WTC11 (cell line): ENCODE data around the gene TMEM144. TPM values are rescaled to one million over a fixed set of nuclear protein-coding genes. Genes with fewer than 3 reads are reported as not detected.

Experiments used
- ATAC-seq: fragments of 200-7000 bp; cut with Tn5 transposase; 2 replicates; pipeline ENCODE4 v1.10.0; 2021; ENCODE audit warnings: mild to moderate bottlenecking, moderate library complexity
- CTCF ChIA-PET: fragments of 300-600 bp; sonication (Branson Sonifier 250); formaldehyde crosslinking; loops from one replicate; lab custom pipeline; 2021; ENCODE audit warnings: antibody characterized with exemption; lab: Charles Lee
- POLR2A ChIA-PET: fragments of 350-600 bp; sonication (Branson Sonifier 250); formaldehyde crosslinking; loops from one replicate; lab custom pipeline; 2021; ENCODE audit warnings: antibody characterized with exemption; lab: Charles Lee
- DNase-seq: peaks from one replicate; pipeline ENCODE4 v3.0.0; 2021; ENCODE audit warnings: low spot score
- H3K27ac Mint-ChIP-seq: 2 replicates; pipeline ENCODE4 v1.8.0; 2021; ENCODE audit warnings: mixed read lengths
- H3K27me3 Mint-ChIP-seq: 2 replicates; pipeline ENCODE4 v1.8.0; 2021; ENCODE audit warnings: low read depth, mild to moderate bottlenecking, moderate library complexity, mixed read lengths
- H3K36me3 Mint-ChIP-seq: 2 replicates; pipeline ENCODE4 v1.8.0; 2021; ENCODE audit warnings: mixed read lengths
- H3K4me1 Mint-ChIP-seq: 2 replicates; pipeline ENCODE4 v1.8.0; 2022; ENCODE audit warnings: mixed read lengths
- H3K4me3 Mint-ChIP-seq: 2 replicates; pipeline ENCODE4 v1.8.0; 2021; ENCODE audit warnings: mild to moderate bottlenecking, moderate library complexity, mixed read lengths
- H3K9me3 Mint-ChIP-seq: 2 replicates; pipeline ENCODE4 v1.8.0; 2021; ENCODE audit warnings: mixed read lengths
- ATF6 ChIP-seq: sonication (generic); formaldehyde crosslinking; IDR thresholded peaks from 2 replicates; pipeline ENCODE4 v1.8.1; 2023; ENCODE audit warnings: mild to moderate bottlenecking, missing genetic modification reagents
- CREB1 ChIP-seq: sonication (generic); formaldehyde crosslinking; IDR thresholded peaks from 2 replicates; pipeline ENCODE4 v1.8.0; 2023; ENCODE audit warnings: mild to moderate bottlenecking, missing genetic modification reagents
- EMX1 ChIP-seq: fragments of 250-450 bp; sonication (Bioruptor Pico); IDR thresholded peaks from 2 replicates; pipeline ENCODE4 v1.8.0; 2021; ENCODE audit warnings: mild to moderate bottlenecking
- ETV6 ChIP-seq: sonication (generic); formaldehyde crosslinking; IDR thresholded peaks from 2 replicates; pipeline ENCODE4 v1.8.1; 2022; ENCODE audit warnings: mild to moderate bottlenecking, missing genetic modification reagents
- GABPB1 ChIP-seq: sonication (generic); formaldehyde crosslinking; IDR thresholded peaks from 2 replicates; pipeline ENCODE4 v1.8.1; 2023; ENCODE audit warnings: mild to moderate bottlenecking, missing genetic modification reagents
- IRF2 ChIP-seq: sonication (generic); formaldehyde crosslinking; IDR thresholded peaks from 2 replicates; pipeline ENCODE4 v1.8.0; 2022; ENCODE audit warnings: low read depth, missing genetic modification reagents, borderline replicate concordance
- NFATC4 ChIP-seq: fragments of 250-450 bp; sonication (Bioruptor Pico); IDR thresholded peaks from 2 replicates; pipeline ENCODE4 v1.9.0; 2021; ENCODE audit warnings: mild to moderate bottlenecking
- NFYB ChIP-seq: sonication (generic); formaldehyde crosslinking; conservative IDR thresholded peaks from 2 replicates; pipeline ENCODE4 v1.8.0; 2022; ENCODE audit warnings: low read depth, missing genetic modification reagents
- NR1H2 ChIP-seq: sonication (generic); formaldehyde crosslinking; IDR thresholded peaks from 2 replicates; pipeline ENCODE4 v1.9.0; 2021; ENCODE audit warnings: mild to moderate bottlenecking, moderate library complexity, missing genetic modification reagents
- NR3C1 ChIP-seq: sonication (generic); formaldehyde crosslinking; conservative IDR thresholded peaks from 2 replicates; pipeline ENCODE4 v1.8.1; 2023; ENCODE audit warnings: low read depth, mild to moderate bottlenecking, missing genetic modification reagents
- ZBTB21 ChIP-seq: sonication (generic); formaldehyde crosslinking; IDR thresholded peaks from 2 replicates; pipeline ENCODE4 v1.8.1; 2023; ENCODE audit warnings: mild to moderate bottlenecking, missing genetic modification reagents, borderline replicate concordance
- ZNF138 ChIP-seq: sonication (generic); formaldehyde crosslinking; conservative IDR thresholded peaks from 2 replicates; pipeline ENCODE4 v1.8.1; 2022; ENCODE audit warnings: mild to moderate bottlenecking, moderate library complexity, missing genetic modification reagents
- ZNF219 ChIP-seq: sonication (generic); formaldehyde crosslinking; IDR thresholded peaks from 2 replicates; pipeline ENCODE4 v1.8.0; 2023; ENCODE audit warnings: missing genetic modification reagents, mild to moderate bottlenecking, borderline replicate concordance
- ZNF532 ChIP-seq: fragments of 250-450 bp; sonication (Bioruptor Pico); IDR thresholded peaks from 2 replicates; pipeline ENCODE4 v1.9.0; 2021; ENCODE audit warnings: mild to moderate bottlenecking, borderline replicate concordance
- total RNA-seq: library from RNA; stranded (reverse); gene quantifications from 3 replicates; pipeline ENCODE4 v1.2.3, GENCODE V29; 2021
- TF ChIP-seq, protein P1 (sequence below): fragments of 250-450 bp; sonication (Bioruptor Pico); IDR thresholded peaks from 2 replicates; pipeline ENCODE4 v1.9.0; 2021; ENCODE audit warnings: mild to moderate bottlenecking
- TF ChIP-seq, protein P2 (sequence below): sonication (generic); formaldehyde crosslinking; IDR thresholded peaks from 2 replicates; pipeline ENCODE4 v1.8.0; 2023; ENCODE audit warnings: missing genetic modification reagents, mild to moderate bottlenecking, borderline replicate concordance

The TMEM144 gene
- total RNA-seq, 1 experiment from 2014 or later = 3.8 TPM

DNA sequence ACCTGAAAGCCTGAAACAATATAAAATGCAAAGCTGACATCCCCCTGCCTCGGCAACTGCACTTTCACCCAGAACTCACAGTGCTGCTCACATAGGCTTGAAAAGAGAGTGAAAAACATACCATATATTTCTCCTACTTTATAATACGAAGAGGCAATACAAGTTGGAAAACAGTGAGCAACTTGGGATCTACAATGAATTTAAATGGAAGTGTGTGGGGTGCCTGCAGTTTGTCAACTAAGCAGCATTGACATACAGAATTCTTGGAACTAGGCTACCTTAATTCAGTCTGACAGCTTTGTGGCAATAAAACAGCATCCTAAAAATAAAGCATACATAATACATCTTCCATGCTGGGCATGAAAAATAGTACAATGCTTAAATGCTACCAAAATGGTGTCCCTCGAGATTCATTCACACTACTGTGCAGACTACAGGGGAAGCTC, 45.5 kb upstream of the TMEM144 start:
- H3K4me1 Mint-ChIP-seq = no peaks in the 10 kb centered on the region
- no peak for DNase-seq
- CTCF ChIA-PET = no interaction called here

More for the DNA sequence above, 45.5 kb upstream of the TMEM144 start:
- POLR2A ChIA-PET = no interaction called here
- no peaks in the 10 kb centered on the region for H3K27me3 Mint-ChIP-seq
- H3K36me3 Mint-ChIP-seq = no peaks in the 10 kb centered on the region
- TF ChIP-seq NR3C1 (CRISPR knock-in tag) (no peak), NR1H2 (CRISPR knock-in tag) (no peak), ZBTB21 (CRISPR knock-in tag) (no peak), ATF6 (CRISPR knock-in tag) (no peak), EMX1 (CRISPR knock-in tag) (no peak), ZNF532 (no peak), ZNF138 (CRISPR knock-in tag) (no peak), ETV6 (CRISPR knock-in tag) (no peak), CREB1 (CRISPR knock-in tag) (no peak), IRF2 (CRISPR knock-in tag) (no peak), NFATC4 (no peak), GABPB1 (CRISPR knock-in tag) (no peak), NFYB (CRISPR knock-in tag) (no peak), ZNF219 (CRISPR knock-in tag) (no peak)
- TF ChIP-seq, protein P1, sequence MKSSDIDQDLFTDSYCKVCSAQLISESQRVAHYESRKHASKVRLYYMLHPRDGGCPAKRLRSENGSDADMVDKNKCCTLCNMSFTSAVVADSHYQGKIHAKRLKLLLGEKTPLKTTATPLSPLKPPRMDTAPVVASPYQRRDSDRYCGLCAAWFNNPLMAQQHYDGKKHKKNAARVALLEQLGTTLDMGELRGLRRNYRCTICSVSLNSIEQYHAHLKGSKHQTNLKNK (CRISPR knock-in tag) = no peak
- TF ChIP-seq, protein P2, sequence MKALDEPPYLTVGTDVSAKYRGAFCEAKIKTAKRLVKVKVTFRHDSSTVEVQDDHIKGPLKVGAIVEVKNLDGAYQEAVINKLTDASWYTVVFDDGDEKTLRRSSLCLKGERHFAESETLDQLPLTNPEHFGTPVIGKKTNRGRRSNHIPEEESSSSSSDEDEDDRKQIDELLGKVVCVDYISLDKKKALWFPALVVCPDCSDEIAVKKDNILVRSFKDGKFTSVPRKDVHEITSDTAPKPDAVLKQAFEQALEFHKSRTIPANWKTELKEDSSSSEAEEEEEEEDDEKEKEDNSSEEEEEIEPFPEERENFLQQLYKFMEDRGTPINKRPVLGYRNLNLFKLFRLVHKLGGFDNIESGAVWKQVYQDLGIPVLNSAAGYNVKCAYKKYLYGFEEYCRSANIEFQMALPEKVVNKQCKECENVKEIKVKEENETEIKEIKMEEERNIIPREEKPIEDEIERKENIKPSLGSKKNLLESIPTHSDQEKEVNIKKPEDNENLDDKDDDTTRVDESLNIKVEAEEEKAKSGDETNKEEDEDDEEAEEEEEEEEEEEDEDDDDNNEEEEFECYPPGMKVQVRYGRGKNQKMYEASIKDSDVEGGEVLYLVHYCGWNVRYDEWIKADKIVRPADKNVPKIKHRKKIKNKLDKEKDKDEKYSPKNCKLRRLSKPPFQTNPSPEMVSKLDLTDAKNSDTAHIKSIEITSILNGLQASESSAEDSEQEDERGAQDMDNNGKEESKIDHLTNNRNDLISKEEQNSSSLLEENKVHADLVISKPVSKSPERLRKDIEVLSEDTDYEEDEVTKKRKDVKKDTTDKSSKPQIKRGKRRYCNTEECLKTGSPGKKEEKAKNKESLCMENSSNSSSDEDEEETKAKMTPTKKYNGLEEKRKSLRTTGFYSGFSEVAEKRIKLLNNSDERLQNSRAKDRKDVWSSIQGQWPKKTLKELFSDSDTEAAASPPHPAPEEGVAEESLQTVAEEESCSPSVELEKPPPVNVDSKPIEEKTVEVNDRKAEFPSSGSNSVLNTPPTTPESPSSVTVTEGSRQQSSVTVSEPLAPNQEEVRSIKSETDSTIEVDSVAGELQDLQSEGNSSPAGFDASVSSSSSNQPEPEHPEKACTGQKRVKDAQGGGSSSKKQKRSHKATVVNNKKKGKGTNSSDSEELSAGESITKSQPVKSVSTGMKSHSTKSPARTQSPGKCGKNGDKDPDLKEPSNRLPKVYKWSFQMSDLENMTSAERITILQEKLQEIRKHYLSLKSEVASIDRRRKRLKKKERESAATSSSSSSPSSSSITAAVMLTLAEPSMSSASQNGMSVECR (CRISPR knock-in tag) = no peak
- H3K4me3 Mint-ChIP-seq = no peak overlapping the region
- H3K9me3 Mint-ChIP-seq = no peaks in the 10 kb centered on the region
- no peak for ATAC-seq
- no peak overlapping the region for H3K27ac Mint-ChIP-seq
